Endothelial cell of umbilical vein (primary cell): ENCODE measurements around the gene ARHGAP28. TPM values are rescaled to one million over a fixed set of nuclear protein-coding genes. Genes with fewer than 3 reads are reported as not detected.

Experiments
- BruUV-seq: library from RNA; stranded (reverse); fragments of 400-500 nt; replicated peaks from 2 replicates; lab custom pipeline; 2021; lab: Mats Ljungman, UMichigan
- CTCF ChIA-PET: fragments of 300-600, 350-600 bp; sonication (Branson Sonifier 250); formaldehyde crosslinking; loops from one replicate; lab custom pipeline; 2021; ENCODE audit warnings: antibody characterized with exemption, inconsistent platforms; lab: Charles Lee
- POLR2A ChIA-PET: fragments of 300-600, 350-600 bp; sonication (Branson Sonifier 250); formaldehyde crosslinking; loops from one replicate; lab custom pipeline; 2021; ENCODE audit warnings: antibody characterized with exemption, inconsistent platforms; lab: Charles Lee
- DNase-seq: peaks from one replicate; pipeline ENCODE4 v3.0.0-alpha.2; 2011; ENCODE audit warnings: low read depth, low spot score
- FAIRE-seq: peaks from 2 replicates; lab custom pipeline; 2011; peaks lifted over from hg19 to GRCh38; lab: Jason Lieb, UNC
- H2AFZ ChIP-seq: 2 replicates; pipeline ENCODE4 v1.6.0; 2012; ENCODE audit warnings: low read depth, low read length, control low read depth, inconsistent platforms
- H3K27ac ChIP-seq: 2 replicates; pipeline ENCODE4 v1.5.1; 2011; ENCODE audit warnings: low read depth, mild to moderate bottlenecking, control low read depth, low read length, moderate library complexity; ENCODE audit not compliant: insufficient read depth
- H3K27me3 ChIP-seq, 2 experiments: 2 replicates each; pipeline versions ENCODE4 v1.6.0 to v1.6.1; 2011; ENCODE audit warnings: low read length in 2 of 2, mixed read lengths in 1 of 2; ENCODE audit not compliant: control insufficient read depth in 2 of 2, insufficient read depth in 2 of 2
- H3K36me3 ChIP-seq, 2 experiments: 2 replicates in 1 of 2; 3 replicates in 1 of 2; pipeline ENCODE4 v1.5.1; 2011; ENCODE audit warnings: low read length in 2 of 2, mild to moderate bottlenecking in 1 of 2, moderate library complexity in 1 of 2; ENCODE audit not compliant: control insufficient read depth in 2 of 2, insufficient read depth in 2 of 2; ENCODE audit errors: extremely low read depth in 1 of 2
- H3K4me1 ChIP-seq: 3 replicates; pipeline ENCODE4 v1.5.1; 2011; ENCODE audit warnings: mild to moderate bottlenecking, low read length; ENCODE audit not compliant: control insufficient read depth, insufficient read depth; ENCODE audit errors: extremely low read depth
- H3K4me2 ChIP-seq: 2 replicates; pipeline ENCODE4 v1.6.1; 2011; ENCODE audit warnings: low read length, control low read depth, mixed read lengths; ENCODE audit not compliant: insufficient read depth
- H3K4me3 ChIP-seq, 3 experiments: fragments of 200-600 bp in 1 of 3; sonication (generic), shearing (Covaris generic) in 1 of 3; replicated peaks in 1 of 3; 2 replicates each; pipeline ENCODE4 v1.5.1; 2011 to 2016; ENCODE audit warnings: control low read depth in 3 of 3, low read length in 3 of 3, mild to moderate bottlenecking in 2 of 3, inconsistent platforms in 1 of 3, low read depth in 1 of 3, moderate library complexity in 1 of 3; ENCODE audit not compliant: insufficient read depth in 1 of 3
- H3K79me2 ChIP-seq: 2 replicates; pipeline ENCODE4 v1.6.0; 2012; ENCODE audit warnings: low read length, inconsistent platforms; ENCODE audit not compliant: control insufficient read depth, insufficient read depth
- H3K9ac ChIP-seq: replicated peaks from 2 replicates; pipeline ENCODE3; 2011; ENCODE audit warnings: low read length, control low read depth; ENCODE audit not compliant: insufficient read depth; ENCODE audit errors: extremely low read depth
- H3K9me1 ChIP-seq: replicated peaks from 3 replicates; pipeline ENCODE4 v1.6.0; 2011; ENCODE audit warnings: mild to moderate bottlenecking, low read length; ENCODE audit not compliant: control insufficient read depth, insufficient read depth; ENCODE audit errors: extremely low read depth
- H3K9me3 ChIP-seq: replicated peaks from 2 replicates; pipeline ENCODE4 v1.5.1; 2012; ENCODE audit warnings: low read length, inconsistent platforms; ENCODE audit not compliant: control insufficient read depth, insufficient read depth
- H4K20me1 ChIP-seq: replicated peaks from 2 replicates; pipeline ENCODE3; 2011; ENCODE audit warnings: mild to moderate bottlenecking, low read length; ENCODE audit not compliant: control insufficient read depth, insufficient read depth; ENCODE audit errors: extremely low read depth
- CTCF ChIP-seq, 2 donors: IDR thresholded peaks; 1 replicate in 1 of 2; 2 replicates in 1 of 2; pipeline ENCODE4 v1.5.1; 2011; ENCODE audit warnings: low read length in 2 of 2, mild to moderate bottlenecking in 2 of 2, moderate library complexity in 2 of 2, control low read depth in 1 of 2, inconsistent platforms in 1 of 2, low read depth in 1 of 2; ENCODE audit not compliant: insufficient read depth in 1 of 2; ENCODE audit errors: extremely low read depth in 1 of 2
- EZH2 ChIP-seq: IDR thresholded peaks from 2 replicates; pipeline ENCODE4 v1.6.1; 2012; ENCODE audit warnings: borderline replicate concordance, low read depth, mild to moderate bottlenecking, moderate library complexity, low read length, inconsistent platforms; ENCODE audit not compliant: severe bottlenecking
- FOS ChIP-seq: IDR thresholded peaks from 2 replicates; pipeline ENCODE4 v1.6.1; 2011; ENCODE audit warnings: mild to moderate bottlenecking, low read length, moderate library complexity, borderline replicate concordance; ENCODE audit not compliant: insufficient read depth
- GATA2 ChIP-seq: IDR thresholded peaks from 2 replicates; pipeline ENCODE4 v1.7.0; 2011; ENCODE audit warnings: low read depth, mild to moderate bottlenecking, moderate library complexity, mixed read lengths, low read length; ENCODE audit not compliant: insufficient read length, insufficient read depth
- JUN ChIP-seq: IDR thresholded peaks from 2 replicates; pipeline ENCODE4 v1.6.1; 2011; ENCODE audit warnings: borderline replicate concordance, low read depth; ENCODE audit not compliant: insufficient read length, insufficient read depth
- MAX ChIP-seq: IDR thresholded peaks from 2 replicates; pipeline ENCODE4 v1.6.1; 2011; ENCODE audit not compliant: insufficient read depth, insufficient read length
- MYC ChIP-seq: IDR thresholded peaks from one replicate; pipeline ENCODE4 v1.6.1; 2011; ENCODE audit warnings: mild to moderate bottlenecking, low read depth, low read length
- POLR2A ChIP-seq: IDR thresholded peaks from 2 replicates; pipeline ENCODE4 v1.6.1; 2012; ENCODE audit warnings: low read depth, mild to moderate bottlenecking, control low read depth, low read length
- POLR2AphosphoS5 ChIP-seq: IDR thresholded peaks from 2 replicates; pipeline ENCODE4 v1.6.1; 2012; ENCODE audit warnings: low read depth, mild to moderate bottlenecking, control low read depth, low read length, moderate library complexity; ENCODE audit not compliant: insufficient read depth
- dilution Hi-C: fragments of 300-500 bp; cut with MboI; formaldehyde crosslinking; loops from one replicate; pipeline ENCODE4 v1.15.0; 2019; ENCODE audit warnings: low sequenced_read_pairs; ENCODE audit not compliant: extremely low pct_ligation_motif_present
- intact Hi-C: fragments of 100-400 bp; cut with micrococcal nuclease; formaldehyde crosslinking; loops from one replicate; pipeline ENCODE4 v1.10.0; 2022
- polyA plus RNA-seq, 4 experiments: library from polyadenylated mRNA; depleted of rRNA in 3 of 4; stranded (reverse) in 3 of 4; unstranded in 1 of 4; fragments of >200 nt; gene quantifications; 2 replicates each; pipeline versions ENCODE4 v1.2.1 to v1.2.3, GENCODE V29; 2011 to 2012; ENCODE audit warnings: missing spikeins in 1 of 4
- total RNA-seq: library from RNA; stranded (reverse); gene quantifications from 2 replicates; pipeline ENCODE4 v1.2.3, GENCODE V29; 2021

ARHGAP28 gene
- total and polyA plus RNA-seq, 2 donors (not counting 3 experiments of a cell fraction or from before 2014, with no cell fraction given) = 3.8 to 23.4 TPM

GRCh38 chr18:6928359-6928758, 198.8 kb downstream of the ARHGAP28 start:
- dilution Hi-C loops = no loop called here
- Histone ChIP-seq H3K4me2 (no peak overlapping the region), H4K20me1 (no peaks in the 10 kb centered on the region), H3K27ac (no peak overlapping the region), H3K4me3 (no peak overlapping the region), H3K4me1 (no peaks in the 10 kb centered on the region), H2AFZ (no peak overlapping the region), H3K36me3 (no peaks in the 10 kb centered on the region), H3K9me1 (no peaks in the 10 kb centered on the region), H3K79me2 (no peaks in the 10 kb centered on the region), H3K9ac (no peak overlapping the region), H3K9me3 (no peaks in the 10 kb centered on the region), H3K27me3 (no peaks in the 10 kb centered on the region)
- POLR2A ChIA-PET = no interaction called here
- no peak for DNase-seq
- FAIRE-seq = no peak
- CTCF ChIA-PET = interaction anchor here (0.6 to 1.8 kb wide), 2 partner anchors 8 to 92 kb away, joined by 4 to 5 read pairs; no protein-coding TSS in a partner anchor
- intact Hi-C loops = no loop called here
- no TSS peak for BruUV-seq
- no peak for TF ChIP-seq JUN
- TF ChIP-seq POLR2AphosphoS5 = no peak
- no peak for TF ChIP-seq EZH2
- TF ChIP-seq MAX = no peak
- TF ChIP-seq FOS = no peak
- TF ChIP-seq POLR2A = no peak
- no peak for TF ChIP-seq CTCF (IDR thresholded peaks at IDR 0.05; ENCODE audit: extremely low read depth in 1 of 2, insufficient read depth in 1 of 2, low read depth in 1 of 2, low read length in 2 of 2)
- no peak for TF ChIP-seq MYC
- no peak for TF ChIP-seq GATA2
